Measurements from ENCODE around the gene ADGRL2.

DNA sequence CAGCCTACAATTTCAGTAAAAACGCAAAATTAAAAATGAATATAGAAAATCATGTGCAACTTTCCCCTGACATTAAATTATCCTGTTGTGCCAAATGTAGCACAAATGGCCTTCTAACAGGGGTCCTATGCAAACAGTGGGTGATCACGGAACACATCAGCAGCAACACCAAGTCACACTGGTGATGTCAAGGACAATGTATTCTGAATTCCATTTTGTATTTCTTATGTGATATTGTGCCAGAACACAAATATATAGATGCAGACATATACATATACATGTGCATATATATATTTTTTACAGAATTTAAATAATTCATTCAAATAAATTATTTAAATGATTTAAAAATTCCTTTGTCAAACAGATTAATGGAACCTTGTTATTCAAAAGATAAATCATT, 8.6 kb upstream of the ADGRL2 start:
- no peak for TF ChIP-seq CTCF (IDR thresholded peaks at IDR 0.05)
- no peak for TF ChIP-seq POLR2A (IDR thresholded peaks at IDR 0.05)
- no peak for TF ChIP-seq POLR2AphosphoS5 (IDR thresholded peaks at IDR 0.05)
